K562 (cell line): ENCODE data around the gene KCNAB2. TPM values are rescaled to one million over a fixed set of nuclear protein-coding genes. Genes with fewer than 3 reads are reported as not detected.
A peak's percentile ranks its signal among the peaks of the same experiment; 100 is the strongest.

Source experiments
- ATF3 ChIP-seq, 2 experiments: fragments of 450-650 bp in 1 of 2; sonication (generic) in 1 of 2; formaldehyde crosslinking in 1 of 2; IDR thresholded peaks in 1 of 2; conservative IDR thresholded peaks in 1 of 2; 2 replicates each; pipeline versions ENCODE4 v1.6.1 to v1.8.1; 2016 to 2023; ENCODE audit warnings: mild to moderate bottlenecking in 2 of 2, moderate library complexity in 2 of 2, inconsistent platforms in 1 of 2, missing genetic modification reagents in 1 of 2
- BRCA1 ChIP-seq, 2 experiments: fragments of 450-650 bp in 1 of 2; sonication (generic) in 1 of 2; formaldehyde crosslinking in 1 of 2; IDR thresholded peaks; 2 replicates each; pipeline versions ENCODE4 v1.5.0 to v1.6.1; 2017 to 2020; ENCODE audit warnings: mild to moderate bottlenecking in 1 of 2, missing genetic modification reagents in 1 of 2
- CEBPG ChIP-seq, 3 experiments: fragments of 200-800 bp in 1 of 3; sonication (Bioruptor generic) in 1 of 3; sonication (generic) in 1 of 3; formaldehyde crosslinking in 1 of 3; IDR thresholded peaks in 2 of 3; conservative IDR thresholded peaks in 1 of 3; 2 replicates each; pipeline versions ENCODE4 v1.6.1 to v1.8.0; 2016 to 2022; ENCODE audit warnings: missing compliant biosample characterization in 2 of 3, missing genetic modification characterization in 2 of 3, mild to moderate bottlenecking in 1 of 3, missing genetic modification reagents in 1 of 3
- CREB3L1 ChIP-seq: fragments of 450-650 bp; IDR thresholded peaks from 2 replicates; pipeline ENCODE4 v1.6.1; 2014; ENCODE audit warnings: low read depth, mild to moderate bottlenecking, moderate library complexity, borderline replicate concordance
- CTCFL ChIP-seq: IDR thresholded peaks from 2 replicates; pipeline ENCODE4 v1.6.1; 2011; ENCODE audit warnings: borderline replicate concordance, low read depth, mild to moderate bottlenecking, moderate library complexity, low read length; ENCODE audit not compliant: insufficient read depth, poor library complexity, severe bottlenecking
- RAD21 ChIP-seq, 2 experiments: fragments of 250-450 bp in 1 of 2; fragments of 450-650 bp in 1 of 2; sonication (Bioruptor Pico) in 1 of 2; formaldehyde crosslinking in 1 of 2; IDR thresholded peaks in 1 of 2; conservative IDR thresholded peaks in 1 of 2; 2 replicates each; pipeline versions ENCODE4 v1.4.0 to v1.8.0; 2020 to 2022; ENCODE audit warnings: mild to moderate bottlenecking in 2 of 2, moderate library complexity in 1 of 2
- SNIP1 ChIP-seq: fragments of 450-650 bp; IDR thresholded peaks from 2 replicates; pipeline ENCODE4 v1.7.1; 2017; ENCODE audit warnings: low read depth, mild to moderate bottlenecking
- U2AF1 ChIP-seq: fragments of 200-400 bp; formaldehyde crosslinking; optimal IDR thresholded peaks from 2 replicates; pipeline ENCODE3; 2017; ENCODE audit warnings: mild to moderate bottlenecking, low read depth, low read length, moderate library complexity
- ZNF253 ChIP-seq: fragments of 250-450 bp; sonication (Bioruptor Pico); conservative IDR thresholded peaks from 2 replicates; pipeline ENCODE4 v1.6.1; 2021; ENCODE audit warnings: mild to moderate bottlenecking
- polyA plus RNA-seq, 8 experiments: library from polyadenylated mRNA; depleted of rRNA in 4 of 8; stranded (reverse) in 5 of 8; unstranded in 3 of 8; fragments of >200 nt; fragmentation: Nextera tagmentation in 2 of 8; fragmentation: Illumina TruSeq in 1 of 8; extraction: Ambion mirVana in 2 of 8; extraction: Trizol in 1 of 8; gene quantifications; 2 replicates each; pipeline versions ENCODE4 v1.2.1 to v1.2.3, GENCODE V29; 2011 to 2014; ENCODE audit warnings: inconsistent platforms in 1 of 8, missing spikeins in 1 of 8
- total RNA-seq, 7 experiments: library from RNA; depleted of rRNA in 6 of 7; stranded (reverse); fragments of >200 nt in 6 of 7; fragmentation: Illumina TruSeq in 2 of 7; extraction: Trizol in 2 of 7; gene quantifications; 2 replicates each; pipeline versions ENCODE4 v1.2.1 to v1.2.3, GENCODE V29; 2011 to 2021; ENCODE audit warnings: low replicate concordance in 1 of 7
- TF ChIP-seq, protein P1 (sequence below): fragments of 200-800 bp; sonication (Bioruptor generic); IDR thresholded peaks from 2 replicates; pipeline ENCODE4 v1.6.1; 2017; ENCODE audit warnings: missing genetic modification characterization, missing compliant biosample characterization
- TF ChIP-seq, protein P2 (sequence below), 2 experiments: fragments of 450-650 bp; conservative IDR thresholded peaks; 2 replicates each; pipeline ENCODE4 v1.6.1; 2017; ENCODE audit warnings: mild to moderate bottlenecking in 2 of 2, moderate library complexity in 2 of 2
- TF ChIP-seq, protein P3 (sequence below): sonication (generic); formaldehyde crosslinking; IDR thresholded peaks from 2 replicates; pipeline ENCODE4 v1.8.0; 2023; ENCODE audit warnings: mild to moderate bottlenecking, missing genetic modification reagents

KCNAB2 gene
- total and polyA plus RNA-seq, 9 of the 15 experiments (the other 6 are each of a cell fraction or from before 2014, with no cell fraction given), result 1.8 to 15.8 (median 7.1) TPM

DNA sequence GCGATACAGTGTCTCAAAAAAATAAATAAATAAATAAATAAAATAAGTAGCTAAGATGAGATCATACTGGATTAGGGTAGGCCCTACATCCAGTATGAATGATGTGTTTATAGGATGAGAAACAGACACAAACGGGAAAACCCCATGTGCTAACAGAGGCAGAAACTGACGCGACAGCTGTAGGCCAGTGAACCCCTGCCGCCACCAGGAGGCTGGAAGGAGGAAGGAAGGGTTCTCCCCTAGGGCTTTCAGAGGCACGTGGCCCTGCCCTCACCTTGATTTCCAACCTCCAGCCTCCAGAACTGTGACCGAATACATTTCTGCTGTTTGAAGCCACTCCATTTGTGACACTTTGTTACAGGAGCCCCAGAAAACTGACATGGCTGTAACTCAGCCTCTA lies 95.9 kb downstream of the KCNAB2 start (continued):
- TF ChIP-seq, protein P1, sequence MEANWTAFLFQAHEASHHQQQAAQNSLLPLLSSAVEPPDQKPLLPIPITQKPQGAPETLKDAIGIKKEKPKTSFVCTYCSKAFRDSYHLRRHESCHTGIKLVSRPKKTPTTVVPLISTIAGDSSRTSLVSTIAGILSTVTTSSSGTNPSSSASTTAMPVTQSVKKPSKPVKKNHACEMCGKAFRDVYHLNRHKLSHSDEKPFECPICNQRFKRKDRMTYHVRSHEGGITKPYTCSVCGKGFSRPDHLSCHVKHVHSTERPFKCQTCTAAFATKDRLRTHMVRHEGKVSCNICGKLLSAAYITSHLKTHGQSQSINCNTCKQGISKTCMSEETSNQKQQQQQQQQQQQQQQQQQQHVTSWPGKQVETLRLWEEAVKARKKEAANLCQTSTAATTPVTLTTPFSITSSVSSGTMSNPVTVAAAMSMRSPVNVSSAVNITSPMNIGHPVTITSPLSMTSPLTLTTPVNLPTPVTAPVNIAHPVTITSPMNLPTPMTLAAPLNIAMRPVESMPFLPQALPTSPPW (CRISPR knock-in tag), result no peak
- no peak for TF ChIP-seq CREB3L1
- TF ChIP-seq U2AF1, result no peak
- TF ChIP-seq ZNF253 (CRISPR knock-in tag), result no peak
- TF ChIP-seq, protein P2, sequence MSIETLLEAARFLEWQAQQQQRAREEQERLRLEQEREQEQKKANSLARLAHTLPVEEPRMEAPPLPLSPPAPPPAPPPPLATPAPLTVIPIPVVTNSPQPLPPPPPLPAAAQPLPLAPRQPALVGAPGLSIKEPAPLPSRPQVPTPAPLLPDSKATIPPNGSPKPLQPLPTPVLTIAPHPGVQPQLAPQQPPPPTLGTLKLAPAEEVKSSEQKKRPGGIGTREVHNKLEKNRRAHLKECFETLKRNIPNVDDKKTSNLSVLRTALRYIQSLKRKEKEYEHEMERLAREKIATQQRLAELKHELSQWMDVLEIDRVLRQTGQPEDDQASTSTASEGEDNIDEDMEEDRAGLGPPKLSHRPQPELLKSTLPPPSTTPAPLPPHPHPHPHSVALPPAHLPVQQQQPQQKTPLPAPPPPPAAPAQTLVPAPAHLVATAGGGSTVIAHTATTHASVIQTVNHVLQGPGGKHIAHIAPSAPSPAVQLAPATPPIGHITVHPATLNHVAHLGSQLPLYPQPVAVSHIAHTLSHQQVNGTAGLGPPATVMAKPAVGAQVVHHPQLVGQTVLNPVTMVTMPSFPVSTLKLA (conservative IDR thresholded peaks at IDR 0.05), result 0 out of 4 replicates have a peak, but pooled peaks of 1 of the 2 experiments have one; percentile 23
- peak; percentile 53 for TF ChIP-seq CTCFL
- TF ChIP-seq, protein P3, sequence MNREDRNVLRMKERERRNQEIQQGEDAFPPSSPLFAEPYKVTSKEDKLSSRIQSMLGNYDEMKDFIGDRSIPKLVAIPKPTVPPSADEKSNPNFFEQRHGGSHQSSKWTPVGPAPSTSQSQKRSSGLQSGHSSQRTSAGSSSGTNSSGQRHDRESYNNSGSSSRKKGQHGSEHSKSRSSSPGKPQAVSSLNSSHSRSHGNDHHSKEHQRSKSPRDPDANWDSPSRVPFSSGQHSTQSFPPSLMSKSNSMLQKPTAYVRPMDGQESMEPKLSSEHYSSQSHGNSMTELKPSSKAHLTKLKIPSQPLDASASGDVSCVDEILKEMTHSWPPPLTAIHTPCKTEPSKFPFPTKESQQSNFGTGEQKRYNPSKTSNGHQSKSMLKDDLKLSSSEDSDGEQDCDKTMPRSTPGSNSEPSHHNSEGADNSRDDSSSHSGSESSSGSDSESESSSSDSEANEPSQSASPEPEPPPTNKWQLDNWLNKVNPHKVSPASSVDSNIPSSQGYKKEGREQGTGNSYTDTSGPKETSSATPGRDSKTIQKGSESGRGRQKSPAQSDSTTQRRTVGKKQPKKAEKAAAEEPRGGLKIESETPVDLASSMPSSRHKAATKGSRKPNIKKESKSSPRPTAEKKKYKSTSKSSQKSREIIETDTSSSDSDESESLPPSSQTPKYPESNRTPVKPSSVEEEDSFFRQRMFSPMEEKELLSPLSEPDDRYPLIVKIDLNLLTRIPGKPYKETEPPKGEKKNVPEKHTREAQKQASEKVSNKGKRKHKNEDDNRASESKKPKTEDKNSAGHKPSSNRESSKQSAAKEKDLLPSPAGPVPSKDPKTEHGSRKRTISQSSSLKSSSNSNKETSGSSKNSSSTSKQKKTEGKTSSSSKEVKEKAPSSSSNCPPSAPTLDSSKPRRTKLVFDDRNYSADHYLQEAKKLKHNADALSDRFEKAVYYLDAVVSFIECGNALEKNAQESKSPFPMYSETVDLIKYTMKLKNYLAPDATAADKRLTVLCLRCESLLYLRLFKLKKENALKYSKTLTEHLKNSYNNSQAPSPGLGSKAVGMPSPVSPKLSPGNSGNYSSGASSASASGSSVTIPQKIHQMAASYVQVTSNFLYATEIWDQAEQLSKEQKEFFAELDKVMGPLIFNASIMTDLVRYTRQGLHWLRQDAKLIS (CRISPR knock-in tag), result no peak
- TF ChIP-seq ATF3 (IDR thresholded peaks at IDR 0.05), result no peak
- no peak for TF ChIP-seq ATF3 (CRISPR knock-in tag; conservative IDR thresholded peaks at IDR 0.05)
- no peak for TF ChIP-seq CEBPG (CRISPR knock-in tag; IDR thresholded peaks at IDR 0.05)
- TF ChIP-seq CEBPG (tag; conservative IDR thresholded peaks at IDR 0.05 in 1 of 2, IDR thresholded peaks at IDR 0.05 in 1 of 2), result no peak
- TF ChIP-seq SNIP1, result no peak
- TF ChIP-seq BRCA1 (IDR thresholded peaks at IDR 0.05), result no peak
- no peak for TF ChIP-seq BRCA1 (CRISPR knock-in tag; IDR thresholded peaks at IDR 0.05)
- TF ChIP-seq RAD21 (CRISPR knock-in tag; conservative IDR thresholded peaks at IDR 0.05 in 1 of 2, IDR thresholded peaks at IDR 0.05 in 1 of 2), result peak in 1 of 2 experiments; percentile 63; a peak in 2 of 4 replicates
